B cell (primary cell): ENCODE results near the gene PLEK2. TPM values are rescaled to one million over a fixed set of nuclear protein-coding genes. Genes with fewer than 3 reads are reported as not detected.

Experiments
- ATAC-seq: fragments of 200-7000 bp; cut with Tn5 transposase; one replicate; pipeline ENCODE4 v1.10.0; 2021; ENCODE audit warnings: low read depth, mild to moderate bottlenecking, moderate number of reproducible peaks, moderate library complexity
- CTCF ChIA-PET: fragments of 350-600 bp; sonication (Branson Sonifier 250); formaldehyde crosslinking; loops from one replicate; lab custom pipeline; 2021; ENCODE audit warnings: antibody characterized with exemption, inconsistent platforms; lab: Charles Lee
- POLR2A ChIA-PET: fragments of 350-600 bp; sonication (Branson Sonifier 250); formaldehyde crosslinking; loops from one replicate; lab custom pipeline; 2021; ENCODE audit warnings: antibody characterized with exemption; lab: Charles Lee
- DNase-seq: peaks from one replicate; pipeline ENCODE4 v3.0.0; 2013
- H2AFZ ChIP-seq: 2 replicates; pipeline ENCODE4 v1.6.1; 2012; ENCODE audit warnings: mild to moderate bottlenecking, low read depth, low read length; ENCODE audit not compliant: insufficient read depth, poor library complexity, severe bottlenecking
- H3K27ac ChIP-seq, 2 donors: 1 replicate in 1 of 2; 2 replicates in 1 of 2; pipeline ENCODE4 v1.5.1; 2012 to 2013; ENCODE audit warnings: low read length in 2 of 2, mild to moderate bottlenecking in 2 of 2, moderate library complexity in 1 of 2
- H3K27me3 ChIP-seq, 4 experiments: fragments of 200-600 bp in 1 of 4; sonication (generic) in 1 of 4; replicated peaks in 1 of 4; 1 replicate in 2 of 4; 2 replicates in 2 of 4; pipeline versions ENCODE4 v1.6.1 to v1.7.0; 2013 to 2016; ENCODE audit warnings: low read length in 3 of 4, mild to moderate bottlenecking in 2 of 4, mixed read lengths in 1 of 4, moderate library complexity in 1 of 4; ENCODE audit not compliant: insufficient read depth in 4 of 4, control insufficient read depth in 3 of 4; ENCODE audit errors: control extremely low read depth in 1 of 4
- H3K36me3 ChIP-seq, 2 experiments: replicated peaks in 1 of 2; 1 replicate in 1 of 2; 2 replicates in 1 of 2; pipeline versions ENCODE4 v1.6.1 to v1.7.1; 2013; ENCODE audit warnings: low read length in 1 of 2; ENCODE audit not compliant: insufficient read depth in 2 of 2, control insufficient read depth in 1 of 2; ENCODE audit errors: control extremely low read depth in 1 of 2, extremely low read depth in 1 of 2
- H3K4me1 ChIP-seq, 2 donors: fragments of 200-600 bp in 1 of 2; sonication (generic) in 1 of 2; 1 replicate in 1 of 2; 2 replicates in 1 of 2; pipeline versions ENCODE4 v1.5.1 to v1.6.1; 2013 to 2017; ENCODE audit warnings: low read length in 2 of 2; ENCODE audit not compliant: control insufficient read depth in 2 of 2, insufficient read depth in 2 of 2
- H3K4me2 ChIP-seq: replicated peaks from 2 replicates; pipeline ENCODE3; 2012; ENCODE audit warnings: mild to moderate bottlenecking, low read depth, low read length; ENCODE audit not compliant: poor library complexity, severe bottlenecking
- H3K4me3 ChIP-seq, 5 experiments: fragments of 200-600 bp in 1 of 5; sonication (generic) in 1 of 5; 1 replicate in 3 of 5; 2 replicates in 2 of 5; pipeline versions ENCODE4 v1.5.1 to v1.7.0; 2011 to 2016; ENCODE audit warnings: low read length in 4 of 5, mild to moderate bottlenecking in 4 of 5, low read depth in 2 of 5, control low read depth in 1 of 5, moderate library complexity in 1 of 5; ENCODE audit not compliant: insufficient read depth in 1 of 5; ENCODE audit errors: control extremely low read depth in 1 of 5, extremely low read depth in 1 of 5
- H3K79me2 ChIP-seq: fragments of 200-600 bp; sonication (generic); one replicate; pipeline ENCODE4 v1.6.0; 2016; ENCODE audit warnings: low read length; ENCODE audit not compliant: control insufficient read depth, insufficient read depth
- H3K9ac ChIP-seq: fragments of 200-600 bp; sonication (generic); 2 replicates; pipeline ENCODE4 v1.6.1; 2017; ENCODE audit warnings: mild to moderate bottlenecking, low read length, moderate library complexity
- H3K9me3 ChIP-seq, 3 donors: one replicate each; pipeline versions ENCODE4 v1.6.1 to v1.7.1; 2013; ENCODE audit warnings: low read length in 2 of 3; ENCODE audit not compliant: control insufficient read depth in 2 of 3, insufficient read depth in 1 of 3; ENCODE audit errors: control extremely low read depth in 1 of 3
- H4K20me1 ChIP-seq: 2 replicates; pipeline ENCODE4 v1.6.0; 2012; ENCODE audit warnings: mild to moderate bottlenecking, low read length; ENCODE audit not compliant: insufficient read depth, control insufficient read depth, poor library complexity, severe bottlenecking
- H3K27ac Mint-ChIP-seq: one replicate; pipeline ENCODE4 v1.8.0; 2021; ENCODE audit warnings: mixed read lengths
- H3K27me3 Mint-ChIP-seq: one replicate; pipeline ENCODE4 v1.8.0; 2021; ENCODE audit warnings: mixed read lengths
- H3K4me1 Mint-ChIP-seq: one replicate; pipeline ENCODE4 v1.8.0; 2021; ENCODE audit warnings: mixed read lengths
- H3K4me3 Mint-ChIP-seq: one replicate; pipeline ENCODE4 v1.8.0; 2021; ENCODE audit warnings: mixed read lengths
- H3K9me3 Mint-ChIP-seq: one replicate; pipeline ENCODE4 v1.8.0; 2022; ENCODE audit warnings: mixed read lengths; ENCODE audit not compliant: insufficient read depth
- EZH2 ChIP-seq: IDR thresholded peaks from 2 replicates; pipeline ENCODE4 v1.6.1; 2012; ENCODE audit warnings: borderline replicate concordance, low read depth, mild to moderate bottlenecking, moderate library complexity, low read length; ENCODE audit not compliant: insufficient read depth, poor library complexity, severe bottlenecking
- WGBS: methylation state at CpG from one replicate; pipeline ENCODE4 v1.1.5; 2013; ENCODE audit warnings: missing lambda C conversion rate; ENCODE audit not compliant: insufficient coverage; 5-methylcytosine and 5-hydroxymethylcytosine counted together
- intact Hi-C: fragments of 100-400 bp; cut with micrococcal nuclease; formaldehyde crosslinking; loops from one replicate; pipeline ENCODE4 v1.10.0; 2022
- polyA plus RNA-seq: library from polyadenylated mRNA; depleted of rRNA; stranded (reverse); fragments of >200 nt; gene quantifications from 2 replicates; pipeline ENCODE4 v1.2.3, GENCODE V29; 2012
- total RNA-seq, 2 donors: library from RNA; stranded (reverse); fragments of 120-200 nt in 1 of 2; gene quantifications; 1 replicate in 1 of 2; 2 replicates in 1 of 2; pipeline versions ENCODE4 v1.2.3 to v1.2.4, GENCODE V29; 2013 to 2022
- TF ChIP-seq, protein P1 (sequence below): fragments of 200-600 bp; IDR thresholded peaks from one replicate; pipeline ENCODE4 v1.8.0; 2022; ENCODE audit warnings: antibody characterized with exemption, mild to moderate bottlenecking

PLEK2 gene
- total and polyA plus RNA-seq, 2 donors (not counting 1 experiment from before 2014, with no cell fraction given) = not detected

DNA sequence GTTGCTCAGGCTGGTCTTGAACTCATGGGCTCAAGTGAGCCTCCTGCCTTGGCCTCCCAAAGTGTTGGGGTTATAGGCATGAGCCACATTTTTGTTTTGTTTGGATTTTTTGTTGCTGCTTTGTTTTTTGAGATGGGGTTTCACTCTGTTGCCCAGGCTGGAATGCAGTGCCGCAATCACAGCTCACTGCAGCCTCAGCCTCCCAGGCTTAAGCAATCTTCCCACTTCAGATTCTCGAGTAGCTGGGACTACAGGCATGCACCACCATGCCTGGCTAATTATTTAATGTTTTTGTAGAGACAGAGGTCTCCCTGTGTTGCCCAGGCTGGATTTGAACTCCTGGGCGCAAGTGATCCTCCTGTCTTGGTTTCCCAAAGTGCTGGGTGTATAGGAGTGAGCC lies 5.7 kb upstream of the PLEK2 start:
- no peak for DNase-seq
- H3K27me3 Mint-ChIP-seq = peaks cover 5% of the 10 kb centered on the region
- CTCF ChIA-PET = interaction anchor here (1.5 to 23.4 kb wide), 3 partner anchors 10 to 160 kb away, joined by 3 to 863 read pairs (median 32); no protein-coding TSS in a partner anchor
- no peak overlapping the region for H3K27ac ChIP-seq
- H3K79me2 ChIP-seq = no peaks in the 10 kb centered on the region
- ATAC-seq = no peak
- TF ChIP-seq, protein P1, sequence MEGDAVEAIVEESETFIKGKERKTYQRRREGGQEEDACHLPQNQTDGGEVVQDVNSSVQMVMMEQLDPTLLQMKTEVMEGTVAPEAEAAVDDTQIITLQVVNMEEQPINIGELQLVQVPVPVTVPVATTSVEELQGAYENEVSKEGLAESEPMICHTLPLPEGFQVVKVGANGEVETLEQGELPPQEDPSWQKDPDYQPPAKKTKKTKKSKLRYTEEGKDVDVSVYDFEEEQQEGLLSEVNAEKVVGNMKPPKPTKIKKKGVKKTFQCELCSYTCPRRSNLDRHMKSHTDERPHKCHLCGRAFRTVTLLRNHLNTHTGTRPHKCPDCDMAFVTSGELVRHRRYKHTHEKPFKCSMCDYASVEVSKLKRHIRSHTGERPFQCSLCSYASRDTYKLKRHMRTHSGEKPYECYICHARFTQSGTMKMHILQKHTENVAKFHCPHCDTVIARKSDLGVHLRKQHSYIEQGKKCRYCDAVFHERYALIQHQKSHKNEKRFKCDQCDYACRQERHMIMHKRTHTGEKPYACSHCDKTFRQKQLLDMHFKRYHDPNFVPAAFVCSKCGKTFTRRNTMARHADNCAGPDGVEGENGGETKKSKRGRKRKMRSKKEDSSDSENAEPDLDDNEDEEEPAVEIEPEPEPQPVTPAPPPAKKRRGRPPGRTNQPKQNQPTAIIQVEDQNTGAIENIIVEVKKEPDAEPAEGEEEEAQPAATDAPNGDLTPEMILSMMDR = no peak
- no peak for TF ChIP-seq EZH2
- POLR2A ChIA-PET = no interaction called here
- no peak overlapping the region for H3K27ac Mint-ChIP-seq
- H3K4me1 Mint-ChIP-seq = peaks cover 14% of the 10 kb centered on the region
- H3K27me3 ChIP-seq = no peaks in the 10 kb centered on the region
- H3K36me3 ChIP-seq = no peaks in the 10 kb centered on the region
- no peak overlapping the region for H3K9ac ChIP-seq
- peaks cover 7 to 9% of the 10 kb centered on the region in 2 donors for H3K4me1 ChIP-seq
- H2AFZ ChIP-seq = no peak overlapping the region
- H3K9me3 Mint-ChIP-seq = no peaks in the 10 kb centered on the region
- H4K20me1 ChIP-seq = no peaks in the 10 kb centered on the region
- intact Hi-C loops = no loop called here
- H3K4me3 ChIP-seq = no peak overlapping the region
- H3K4me2 ChIP-seq = no peak overlapping the region
- H3K4me3 Mint-ChIP-seq = no peak overlapping the region
- 100% methylated on average over 1 of the region's 3 CpGs for WGBS
- H3K9me3 ChIP-seq = no peaks in the 10 kb centered on the region

DNA sequence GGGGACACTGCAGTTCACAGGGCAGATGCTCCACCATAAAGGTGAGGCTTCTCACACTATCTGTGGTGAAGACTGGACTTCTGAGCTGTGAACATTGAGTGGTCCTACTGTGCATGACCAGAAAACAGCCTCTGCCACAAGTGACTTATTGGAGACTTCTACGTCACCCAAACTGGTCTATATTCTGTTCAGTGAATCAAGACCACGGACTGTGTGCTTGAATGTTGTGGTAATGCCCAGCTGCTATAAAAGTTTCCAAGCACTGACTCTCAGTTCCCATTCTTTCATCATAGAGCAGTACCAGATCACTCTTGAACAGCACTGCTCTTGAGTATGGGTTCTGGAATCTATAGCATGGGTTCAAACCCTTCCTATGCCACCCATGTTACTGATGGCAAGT lies 4.8 kb upstream of the PLEK2 start:
- no peak overlapping the region for H3K4me2 ChIP-seq
- H3K9me3 ChIP-seq = no peaks in the 10 kb centered on the region
- TF ChIP-seq EZH2 = no peak
- TF ChIP-seq, protein P1 = no peak
- no peak overlapping the region for H3K27ac ChIP-seq
- H3K4me3 Mint-ChIP-seq = no peak overlapping the region
- H3K4me1 ChIP-seq = peaks cover 12 to 14% of the 10 kb centered on the region in 2 donors
- H3K27ac Mint-ChIP-seq = peak overlapping the region; percentile 21
- H3K4me3 ChIP-seq = no peak overlapping the region
- DNase-seq (peak; percentile 22), ATAC-seq (peak; percentile 53)
- ChIA-PET POLR2A (no interaction called here), CTCF (interaction anchor here (0.6 to 23.4 kb wide), 4 partner anchors 11 to 1055 kb away, joined by 3 to 863 read pairs (median 18); no protein-coding TSS in a partner anchor)
- H2AFZ ChIP-seq = peak overlapping the region; percentile 11
- peaks cover 10% of the 10 kb centered on the region for H3K27me3 Mint-ChIP-seq
- peaks cover 14% of the 10 kb centered on the region for H3K4me1 Mint-ChIP-seq
- H3K27me3 ChIP-seq = peaks cover 0 to 6% (median 3%) of the 10 kb centered on the region in 4 experiments
- intact Hi-C loops = no loop called here
- no CpG with 5 or more reads among the region's 2 CpGs for WGBS
- no peaks in the 10 kb centered on the region for H4K20me1 ChIP-seq
- H3K9me3 Mint-ChIP-seq = no peaks in the 10 kb centered on the region
- no peak overlapping the region for H3K9ac ChIP-seq
- H3K79me2 ChIP-seq = no peaks in the 10 kb centered on the region
- H3K36me3 ChIP-seq = no peaks in the 10 kb centered on the region
